ENCODE data around the gene IGSF10.

DNA sequence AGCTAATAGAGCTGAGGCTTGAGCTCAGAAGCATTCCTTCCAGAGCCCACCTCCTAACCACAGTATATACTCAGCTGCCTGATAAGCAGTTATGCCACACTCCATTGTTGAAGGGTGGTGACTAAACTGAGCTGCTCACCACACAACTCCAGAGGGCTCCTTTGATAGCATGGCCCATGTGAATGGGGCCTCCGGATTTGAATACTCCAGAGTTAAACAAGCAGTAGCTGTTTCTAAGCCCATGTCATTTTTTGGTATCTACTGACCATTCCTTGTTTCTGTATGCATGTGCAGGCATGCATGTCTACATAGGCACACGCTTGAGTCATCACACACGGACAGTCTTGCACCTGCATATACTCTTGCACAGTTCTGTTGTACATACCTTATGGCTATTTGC lies 28.9 kb downstream of the IGSF10 start:
- TF ChIP-seq, protein P1, sequence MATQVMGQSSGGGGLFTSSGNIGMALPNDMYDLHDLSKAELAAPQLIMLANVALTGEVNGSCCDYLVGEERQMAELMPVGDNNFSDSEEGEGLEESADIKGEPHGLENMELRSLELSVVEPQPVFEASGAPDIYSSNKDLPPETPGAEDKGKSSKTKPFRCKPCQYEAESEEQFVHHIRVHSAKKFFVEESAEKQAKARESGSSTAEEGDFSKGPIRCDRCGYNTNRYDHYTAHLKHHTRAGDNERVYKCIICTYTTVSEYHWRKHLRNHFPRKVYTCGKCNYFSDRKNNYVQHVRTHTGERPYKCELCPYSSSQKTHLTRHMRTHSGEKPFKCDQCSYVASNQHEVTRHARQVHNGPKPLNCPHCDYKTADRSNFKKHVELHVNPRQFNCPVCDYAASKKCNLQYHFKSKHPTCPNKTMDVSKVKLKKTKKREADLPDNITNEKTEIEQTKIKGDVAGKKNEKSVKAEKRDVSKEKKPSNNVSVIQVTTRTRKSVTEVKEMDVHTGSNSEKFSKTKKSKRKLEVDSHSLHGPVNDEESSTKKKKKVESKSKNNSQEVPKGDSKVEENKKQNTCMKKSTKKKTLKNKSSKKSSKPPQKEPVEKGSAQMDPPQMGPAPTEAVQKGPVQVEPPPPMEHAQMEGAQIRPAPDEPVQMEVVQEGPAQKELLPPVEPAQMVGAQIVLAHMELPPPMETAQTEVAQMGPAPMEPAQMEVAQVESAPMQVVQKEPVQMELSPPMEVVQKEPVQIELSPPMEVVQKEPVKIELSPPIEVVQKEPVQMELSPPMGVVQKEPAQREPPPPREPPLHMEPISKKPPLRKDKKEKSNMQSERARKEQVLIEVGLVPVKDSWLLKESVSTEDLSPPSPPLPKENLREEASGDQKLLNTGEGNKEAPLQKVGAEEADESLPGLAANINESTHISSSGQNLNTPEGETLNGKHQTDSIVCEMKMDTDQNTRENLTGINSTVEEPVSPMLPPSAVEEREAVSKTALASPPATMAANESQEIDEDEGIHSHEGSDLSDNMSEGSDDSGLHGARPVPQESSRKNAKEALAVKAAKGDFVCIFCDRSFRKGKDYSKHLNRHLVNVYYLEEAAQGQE (IDR thresholded peaks at IDR 0.05) = no peak
- TF ChIP-seq, protein P2, sequence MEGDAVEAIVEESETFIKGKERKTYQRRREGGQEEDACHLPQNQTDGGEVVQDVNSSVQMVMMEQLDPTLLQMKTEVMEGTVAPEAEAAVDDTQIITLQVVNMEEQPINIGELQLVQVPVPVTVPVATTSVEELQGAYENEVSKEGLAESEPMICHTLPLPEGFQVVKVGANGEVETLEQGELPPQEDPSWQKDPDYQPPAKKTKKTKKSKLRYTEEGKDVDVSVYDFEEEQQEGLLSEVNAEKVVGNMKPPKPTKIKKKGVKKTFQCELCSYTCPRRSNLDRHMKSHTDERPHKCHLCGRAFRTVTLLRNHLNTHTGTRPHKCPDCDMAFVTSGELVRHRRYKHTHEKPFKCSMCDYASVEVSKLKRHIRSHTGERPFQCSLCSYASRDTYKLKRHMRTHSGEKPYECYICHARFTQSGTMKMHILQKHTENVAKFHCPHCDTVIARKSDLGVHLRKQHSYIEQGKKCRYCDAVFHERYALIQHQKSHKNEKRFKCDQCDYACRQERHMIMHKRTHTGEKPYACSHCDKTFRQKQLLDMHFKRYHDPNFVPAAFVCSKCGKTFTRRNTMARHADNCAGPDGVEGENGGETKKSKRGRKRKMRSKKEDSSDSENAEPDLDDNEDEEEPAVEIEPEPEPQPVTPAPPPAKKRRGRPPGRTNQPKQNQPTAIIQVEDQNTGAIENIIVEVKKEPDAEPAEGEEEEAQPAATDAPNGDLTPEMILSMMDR (IDR thresholded peaks at IDR 0.05; ENCODE audit: low read depth, low read length, missing input control) = no peak
- TF ChIP-seq TAF1 (conservative IDR thresholded peaks at IDR 0.05) (no peak), RAD21 (IDR thresholded peaks at IDR 0.05) (no peak), FOXA1 (IDR thresholded peaks at IDR 0.05) (no peak), YY1 (IDR thresholded peaks at IDR 0.05) (no peak)
